ENCODE results near the gene LAMC2. TPM values are rescaled to one million over a fixed set of nuclear protein-coding genes. Genes with fewer than 3 reads are reported as not detected.

LAMC2 gene
- total RNA-seq, 1 donor from 2014 or later: 1.2 TPM

DNA sequence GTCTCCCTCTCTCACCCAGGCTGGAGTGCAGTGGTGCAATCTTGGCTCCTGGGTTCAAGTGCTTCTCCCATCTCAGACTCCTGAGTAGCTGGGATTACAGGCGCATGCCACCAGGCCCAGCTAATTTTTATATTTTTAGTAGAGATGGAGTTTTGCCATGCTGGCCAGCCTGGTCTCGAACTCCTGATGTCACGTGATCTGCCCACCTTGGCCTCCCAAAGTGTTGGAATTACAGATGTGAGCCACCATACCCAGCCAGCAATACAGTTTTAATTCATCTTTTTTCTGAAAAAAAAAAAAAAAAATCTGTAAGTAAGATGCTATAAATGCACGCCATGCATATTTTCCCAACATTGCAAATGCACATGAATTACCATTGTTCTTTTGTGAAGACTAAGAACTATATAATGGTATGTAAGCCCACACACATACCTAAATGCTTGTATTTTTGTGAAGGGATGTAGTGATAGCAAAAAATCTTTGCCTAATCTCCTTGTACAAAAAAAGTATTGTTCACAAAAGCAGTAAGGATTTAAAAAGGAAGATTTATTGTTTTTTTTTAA lies 8.0 kb downstream of the LAMC2 start:
- Histone ChIP-seq H3K9me3 (replicated peaks) (no peaks in the 10 kb centered on the region), H3K4me3 (no peak overlapping the region), H3K36me3 (no peaks in the 10 kb centered on the region), H3K27me3 (ENCODE audit: low read depth) (no peaks in the 10 kb centered on the region), H3K4me1 (peaks cover 7% of the 10 kb centered on the region), H3K27ac (replicated peaks) (no peak overlapping the region)
- TF ChIP-seq, protein P1, sequence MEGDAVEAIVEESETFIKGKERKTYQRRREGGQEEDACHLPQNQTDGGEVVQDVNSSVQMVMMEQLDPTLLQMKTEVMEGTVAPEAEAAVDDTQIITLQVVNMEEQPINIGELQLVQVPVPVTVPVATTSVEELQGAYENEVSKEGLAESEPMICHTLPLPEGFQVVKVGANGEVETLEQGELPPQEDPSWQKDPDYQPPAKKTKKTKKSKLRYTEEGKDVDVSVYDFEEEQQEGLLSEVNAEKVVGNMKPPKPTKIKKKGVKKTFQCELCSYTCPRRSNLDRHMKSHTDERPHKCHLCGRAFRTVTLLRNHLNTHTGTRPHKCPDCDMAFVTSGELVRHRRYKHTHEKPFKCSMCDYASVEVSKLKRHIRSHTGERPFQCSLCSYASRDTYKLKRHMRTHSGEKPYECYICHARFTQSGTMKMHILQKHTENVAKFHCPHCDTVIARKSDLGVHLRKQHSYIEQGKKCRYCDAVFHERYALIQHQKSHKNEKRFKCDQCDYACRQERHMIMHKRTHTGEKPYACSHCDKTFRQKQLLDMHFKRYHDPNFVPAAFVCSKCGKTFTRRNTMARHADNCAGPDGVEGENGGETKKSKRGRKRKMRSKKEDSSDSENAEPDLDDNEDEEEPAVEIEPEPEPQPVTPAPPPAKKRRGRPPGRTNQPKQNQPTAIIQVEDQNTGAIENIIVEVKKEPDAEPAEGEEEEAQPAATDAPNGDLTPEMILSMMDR (IDR thresholded peaks at IDR 0.05; ENCODE audit: borderline replicate concordance): no peak
- intact Hi-C loops (cut with micrococcal nuclease): no loop called here
- no peak for DNase-seq

- H3K27me3 ChIP-seq (ENCODE audit: low read depth): no peaks in the 10 kb centered on the region
- peaks cover 7% of the 10 kb centered on the region for H3K4me1 ChIP-seq
- intact Hi-C loops (cut with micrococcal nuclease): no loop called here
- no peaks in the 10 kb centered on the region for H3K9me3 ChIP-seq (replicated peaks)
- no peak overlapping the region for H3K4me3 ChIP-seq
- TF ChIP-seq, protein P1 (IDR thresholded peaks at IDR 0.05; ENCODE audit: borderline replicate concordance): no peak
- no peaks in the 10 kb centered on the region for H3K36me3 ChIP-seq
- H3K27ac ChIP-seq (replicated peaks): no peak overlapping the region
- no peak for DNase-seq
These were observed 8.6 kb downstream of the LAMC2 start for GRCh38 chr1:183194527-183195141.

DNA sequence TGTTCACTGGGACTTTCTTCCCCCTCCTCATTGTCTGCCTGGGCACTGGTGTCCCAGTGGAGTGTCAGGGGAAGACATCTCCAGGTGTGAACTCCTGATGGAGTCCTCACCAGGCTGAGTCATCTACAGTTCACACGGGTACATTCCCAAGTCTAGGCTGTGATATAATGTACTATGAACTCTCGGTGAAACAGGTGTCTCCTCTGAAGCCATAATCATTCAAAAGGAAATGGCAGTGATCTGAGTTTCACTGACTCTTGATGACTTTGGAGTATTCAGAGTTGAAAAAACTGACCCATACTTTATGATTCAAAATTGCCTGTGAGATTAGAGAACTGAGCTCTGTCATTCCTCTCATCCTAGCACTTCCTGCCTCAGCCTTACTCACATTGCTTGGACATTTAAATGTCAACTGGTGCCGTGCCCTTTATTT lies 9.1 kb downstream of the LAMC2 start:
- no peaks in the 10 kb centered on the region for H3K27me3 ChIP-seq (ENCODE audit: low read depth)
- peaks cover 7% of the 10 kb centered on the region for H3K4me1 ChIP-seq
- H3K27ac ChIP-seq (replicated peaks): no peak overlapping the region
- H3K9me3 ChIP-seq (replicated peaks): no peaks in the 10 kb centered on the region
- DNase-seq: no peak
- intact Hi-C loops (cut with micrococcal nuclease): no loop called here
- TF ChIP-seq, protein P1 (IDR thresholded peaks at IDR 0.05; ENCODE audit: borderline replicate concordance): no peak
- H3K4me3 ChIP-seq: no peak overlapping the region
- H3K36me3 ChIP-seq: no peaks in the 10 kb centered on the region

DNA sequence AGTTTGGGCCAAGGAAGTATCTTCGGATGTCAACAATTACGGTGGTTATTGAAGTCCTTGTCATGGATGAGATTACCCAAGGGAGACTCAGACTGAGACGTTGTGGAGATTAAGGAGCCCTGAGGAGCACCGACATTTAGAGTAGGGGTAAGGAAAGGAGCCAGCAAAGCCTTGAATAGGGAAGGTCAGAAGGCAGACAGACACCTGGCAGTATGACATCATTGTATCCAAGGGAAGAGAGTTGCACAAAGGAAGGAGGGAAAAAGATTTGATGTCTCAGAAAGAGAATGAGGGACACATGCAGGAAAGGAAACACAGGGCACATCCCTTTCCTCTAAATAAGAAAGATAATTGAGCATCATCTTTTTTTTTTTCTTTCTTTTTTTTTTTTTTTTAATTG lies 11.7 kb downstream of the LAMC2 start:
- H3K27ac ChIP-seq (replicated peaks): no peak overlapping the region
- no peak for DNase-seq
- no peaks in the 10 kb centered on the region for H3K36me3 ChIP-seq
- no peak overlapping the region for H3K4me3 ChIP-seq
- TF ChIP-seq, protein P1 (IDR thresholded peaks at IDR 0.05; ENCODE audit: borderline replicate concordance): no peak
- peaks cover 7% of the 10 kb centered on the region for H3K4me1 ChIP-seq
- H3K9me3 ChIP-seq (replicated peaks): no peaks in the 10 kb centered on the region
- intact Hi-C loops (cut with micrococcal nuclease): no loop called here
- no peaks in the 10 kb centered on the region for H3K27me3 ChIP-seq (ENCODE audit: low read depth)

GRCh38 chr1:183198463-183198862 lies 12.4 kb downstream of the LAMC2 start:
- no peak for DNase-seq
- peaks cover 7% of the 10 kb centered on the region for H3K4me1 ChIP-seq
- intact Hi-C loops (cut with micrococcal nuclease): no loop called here
- H3K9me3 ChIP-seq (replicated peaks): no peaks in the 10 kb centered on the region
- H3K27me3 ChIP-seq (ENCODE audit: low read depth): no peaks in the 10 kb centered on the region
- no peaks in the 10 kb centered on the region for H3K36me3 ChIP-seq
- H3K4me3 ChIP-seq: no peak overlapping the region
- no peak overlapping the region for H3K27ac ChIP-seq (replicated peaks)
- TF ChIP-seq, protein P1 (IDR thresholded peaks at IDR 0.05; ENCODE audit: borderline replicate concordance): no peak
